Stimulated activated CD4-positive, alpha-beta T cell treated with anti-CD3 and anti-CD28 coated beads, TNF-alpha, amount 100 ng/mL, for 4 hours (primary cell): ENCODE results near the gene ADRA1B.

Experiments used
- DNase-seq, 3 experiments: peaks; one replicate each; pipeline ENCODE4 v3.0.0-alpha.2; 2020; ENCODE audit warnings: low read depth in 3 of 3

Gene ADRA1B

GRCh38 chr5:159928122-159928909 is 12.0 kb downstream of the ADRA1B start:
- DNase-seq, result no peak

GRCh38 chr5:159929176-159929575 is 12.9 kb downstream of the ADRA1B start:
- no peak for DNase-seq

- DNase-seq, result no peak
Observed at GRCh38 chr5:159933531-159934485, 17.5 kb downstream of the ADRA1B start.

- no peak for DNase-seq
Observed at GRCh38 chr5:159935946-159936345, 19.7 kb downstream of the ADRA1B start.

DNA sequence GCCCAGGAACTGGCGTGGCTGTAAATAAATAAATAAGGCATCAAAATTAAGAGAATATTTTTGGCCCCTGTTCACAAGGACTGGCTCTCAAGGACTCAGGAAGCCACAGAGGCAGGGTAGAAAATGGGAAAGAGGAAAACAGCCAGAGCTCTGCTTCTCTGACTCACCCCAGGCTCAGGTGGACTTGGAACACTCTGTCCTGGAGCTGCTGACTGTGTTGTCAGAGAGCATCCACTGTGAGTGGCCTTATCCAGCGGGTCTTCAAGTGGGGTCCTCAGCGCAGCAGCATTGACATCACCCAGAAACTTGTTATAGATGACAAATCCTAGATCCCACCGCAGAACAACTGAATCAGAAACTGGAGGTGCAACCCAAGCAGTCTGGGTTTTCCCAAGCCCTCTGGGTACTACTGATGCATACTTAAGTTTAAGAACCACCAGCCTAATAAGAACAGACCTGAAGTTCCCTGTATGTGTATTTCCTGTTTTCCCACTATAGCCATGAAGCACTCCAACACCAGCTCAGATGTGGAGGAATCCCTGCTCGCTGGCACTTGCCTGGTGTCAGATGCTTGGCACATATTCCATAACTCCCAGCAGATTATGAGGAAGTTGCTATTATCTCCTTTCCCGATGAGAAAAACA is 20.5 kb downstream of the ADRA1B start:
- no peak for DNase-seq

DNA sequence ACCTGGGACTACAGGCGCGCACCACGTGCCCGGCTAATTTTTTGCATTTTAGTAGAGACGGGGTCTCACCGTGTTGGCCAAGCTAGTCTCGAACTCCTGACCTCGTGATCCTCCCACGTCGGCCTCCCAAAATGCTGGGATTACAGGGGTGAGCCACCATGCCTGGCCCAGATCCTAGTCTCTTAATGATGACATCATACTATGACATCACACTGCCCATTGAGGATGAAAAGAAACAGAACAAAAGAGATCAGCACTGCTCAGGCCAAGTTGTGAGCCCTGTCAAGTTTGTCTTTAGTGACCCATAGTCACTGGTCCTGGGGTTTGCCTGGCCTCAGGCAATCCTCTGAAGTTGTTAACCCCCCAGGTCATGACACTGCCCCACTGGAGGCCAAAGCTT is 21.3 kb downstream of the ADRA1B start:
- DNase-seq, result no peak

DNA sequence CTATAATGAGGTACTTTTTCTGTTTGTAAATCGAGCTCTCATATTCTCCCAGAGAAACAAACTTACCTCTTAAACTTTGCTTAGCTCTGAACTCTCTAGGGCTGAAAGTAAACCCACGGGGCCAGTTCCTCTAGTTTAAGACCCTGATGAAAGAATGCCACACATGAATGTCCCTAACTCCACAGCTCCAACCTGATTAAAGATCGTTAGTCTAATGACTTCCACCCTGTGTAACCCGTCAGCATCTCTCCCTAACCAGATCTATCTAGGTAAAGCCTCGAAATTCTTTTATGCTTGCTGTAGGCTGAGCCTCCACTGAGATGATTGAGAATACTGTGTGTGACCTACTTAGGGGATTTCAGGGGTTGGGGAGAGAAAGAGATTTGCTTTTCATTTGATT is 27.0 kb downstream of the ADRA1B start:
- no peak for DNase-seq

- DNase-seq, result no peak
Observed at GRCh38 chr5:159944056-159944600, 27.8 kb downstream of the ADRA1B start.

- no peak for DNase-seq
Observed at GRCh38 chr5:159945359-159945758, 29.1 kb downstream of the ADRA1B start.

- DNase-seq, result no peak
Observed at GRCh38 chr5:159947708-159948358, 31.6 kb downstream of the ADRA1B start.

DNA sequence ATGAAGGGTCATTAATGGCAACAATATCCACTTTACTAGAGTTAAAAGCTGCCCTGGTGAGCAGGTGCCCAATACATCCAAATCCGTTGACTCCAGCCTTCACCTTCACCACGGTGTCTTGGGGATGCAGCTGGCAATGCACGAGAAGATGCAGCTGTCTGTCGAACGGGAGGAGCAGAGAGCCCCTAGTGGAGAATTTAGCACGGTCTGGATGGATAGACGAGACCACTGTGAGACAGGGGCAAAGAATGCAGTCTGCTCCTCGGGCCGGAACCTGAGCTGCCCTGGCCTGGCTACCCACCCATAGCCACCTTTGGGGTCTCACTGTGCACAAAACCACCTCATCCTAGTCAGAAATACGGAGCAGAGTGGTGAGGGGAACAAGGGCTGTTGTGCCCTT is 35.1 kb downstream of the ADRA1B start:
- DNase-seq, result no peak

DNA sequence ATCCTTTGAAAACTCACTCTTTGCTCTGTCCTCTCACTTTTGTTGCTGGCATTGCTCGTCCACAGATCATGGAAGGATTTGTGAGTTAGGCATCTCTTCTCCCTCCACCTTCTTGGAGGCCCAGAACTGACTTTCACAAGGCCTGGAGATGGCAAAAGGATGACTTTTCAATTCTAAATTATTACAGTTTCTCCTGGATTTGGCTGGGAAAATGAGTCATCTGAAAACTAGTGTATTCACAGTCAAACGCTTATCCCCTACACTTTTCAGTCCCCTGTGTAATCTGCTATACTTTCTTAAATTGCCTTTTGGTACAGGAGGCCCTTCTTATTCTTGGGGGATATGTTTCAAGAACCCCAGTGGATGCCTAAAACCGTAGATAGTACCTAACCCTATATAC is 35.6 kb downstream of the ADRA1B start:
- no peak for DNase-seq

GRCh38 chr5:159953609-159954008 is 37.3 kb downstream of the ADRA1B start:
- no peak for DNase-seq

DNA sequence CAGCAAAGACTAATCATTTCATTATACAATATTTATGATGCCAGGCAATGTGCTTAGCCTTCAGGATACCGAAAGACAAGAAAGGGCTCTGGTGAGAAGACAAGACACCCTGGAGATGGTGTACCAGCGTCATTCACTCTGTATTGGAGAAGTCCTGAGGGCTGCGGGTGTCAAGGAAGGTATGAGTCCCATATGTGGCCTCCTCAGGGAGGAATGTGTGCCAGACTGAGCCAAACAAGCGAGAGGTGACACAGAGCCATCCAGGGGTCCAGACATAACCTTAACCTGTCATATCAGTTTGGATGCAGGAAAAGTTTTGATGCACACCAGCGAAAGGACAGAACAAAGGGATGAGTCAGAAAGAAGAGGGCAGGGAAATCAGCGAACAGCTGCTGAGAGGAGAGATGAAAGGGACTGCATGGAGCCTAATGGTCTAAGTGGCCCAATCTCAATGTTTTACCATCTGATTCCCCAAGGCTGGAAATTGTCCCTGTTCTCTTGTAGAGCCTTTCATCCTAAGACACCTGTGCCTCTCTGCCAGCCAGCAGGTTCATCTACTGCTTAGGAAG is 38.9 kb downstream of the ADRA1B start:
- no peak for DNase-seq

DNA sequence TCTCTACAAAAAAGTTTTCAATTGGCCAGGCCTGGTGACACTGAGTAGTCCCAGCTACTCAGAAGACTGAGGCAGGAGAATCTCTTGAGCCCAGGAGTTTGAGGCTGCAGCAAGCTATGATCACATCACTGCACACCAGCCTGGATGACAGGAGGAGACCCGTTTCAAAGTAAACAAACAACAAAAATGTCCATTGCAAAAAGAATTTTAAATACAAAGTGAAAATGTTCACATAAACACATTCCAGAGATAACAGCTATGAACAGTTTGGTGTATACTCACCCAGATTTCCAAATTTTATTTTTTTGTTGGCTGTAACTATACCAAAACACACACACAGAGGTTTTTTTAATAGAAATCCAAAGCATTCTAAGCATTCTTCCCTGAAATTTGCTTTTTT is 39.8 kb downstream of the ADRA1B start:
- no peak for DNase-seq

- DNase-seq, result no peak
Observed at GRCh38 chr5:159961176-159962160, 45.2 kb downstream of the ADRA1B start.

- no peak for DNase-seq
Observed at GRCh38 chr5:159962214-159962613, 45.9 kb downstream of the ADRA1B start.

GRCh38 chr5:159963935-159964334 is 47.7 kb downstream of the ADRA1B start:
- no peak for DNase-seq

GRCh38 chr5:159965031-159965837 is 49.0 kb downstream of the ADRA1B start:
- no peak for DNase-seq
